GM19395 (cell line): ENCODE data around the gene MEG3.
"Not testable (repeated sequence)": the region's sequence is repeated elsewhere in the genome, so short reads cannot be mapped to it uniquely, and the experiment has no call there.

Experiments used
- ATAC-seq: cut with Tn5 transposase; IDR thresholded peaks from one replicate; pipeline ENCODE4 v1.9.1; 2021; ENCODE audit warnings: mild to moderate bottlenecking, moderate library complexity; ENCODE audit not compliant: unreplicated experiment

MEG3 gene

DNA sequence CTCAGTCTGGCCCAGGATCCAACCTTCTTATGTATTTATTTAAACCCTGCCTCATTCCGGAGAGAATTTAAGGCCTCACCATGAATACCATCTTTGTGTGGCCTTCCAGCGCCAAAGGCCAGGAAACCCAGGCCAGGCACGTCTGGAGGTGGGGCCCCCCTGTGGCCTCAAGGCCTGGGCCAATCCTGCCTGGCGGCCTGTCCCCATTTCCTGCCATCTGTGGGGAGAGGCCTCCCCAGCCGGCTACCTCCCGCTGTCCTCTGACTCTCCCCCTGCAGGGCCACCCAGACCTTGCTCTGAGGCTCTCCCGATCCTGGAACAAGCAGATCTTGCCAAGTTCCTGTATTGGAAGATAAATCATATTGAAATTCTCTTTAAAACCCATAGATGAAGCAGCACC, 37.4 kb upstream of the MEG3 start:
- no peak for ATAC-seq

DNA sequence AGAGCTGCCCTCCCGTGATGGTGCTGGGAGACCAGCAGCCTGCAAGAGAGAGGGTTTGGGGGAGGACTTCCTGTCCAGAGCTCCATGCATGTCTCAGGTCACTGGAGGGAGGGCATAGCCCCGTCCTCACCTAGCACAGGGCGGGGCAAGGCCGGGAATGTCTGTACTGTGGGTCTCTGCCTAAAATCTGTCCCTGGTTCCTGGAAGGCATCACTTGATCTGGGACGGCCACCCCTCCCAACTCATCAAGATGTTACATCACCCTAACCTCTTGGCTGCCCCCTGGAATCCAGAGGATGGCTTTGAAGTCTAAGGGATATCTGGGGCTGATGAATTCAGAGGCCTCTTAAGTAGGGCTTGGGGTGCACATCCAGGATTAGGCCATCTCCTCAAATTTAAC, 37.0 kb upstream of the MEG3 start:
- ATAC-seq = no peak

DNA sequence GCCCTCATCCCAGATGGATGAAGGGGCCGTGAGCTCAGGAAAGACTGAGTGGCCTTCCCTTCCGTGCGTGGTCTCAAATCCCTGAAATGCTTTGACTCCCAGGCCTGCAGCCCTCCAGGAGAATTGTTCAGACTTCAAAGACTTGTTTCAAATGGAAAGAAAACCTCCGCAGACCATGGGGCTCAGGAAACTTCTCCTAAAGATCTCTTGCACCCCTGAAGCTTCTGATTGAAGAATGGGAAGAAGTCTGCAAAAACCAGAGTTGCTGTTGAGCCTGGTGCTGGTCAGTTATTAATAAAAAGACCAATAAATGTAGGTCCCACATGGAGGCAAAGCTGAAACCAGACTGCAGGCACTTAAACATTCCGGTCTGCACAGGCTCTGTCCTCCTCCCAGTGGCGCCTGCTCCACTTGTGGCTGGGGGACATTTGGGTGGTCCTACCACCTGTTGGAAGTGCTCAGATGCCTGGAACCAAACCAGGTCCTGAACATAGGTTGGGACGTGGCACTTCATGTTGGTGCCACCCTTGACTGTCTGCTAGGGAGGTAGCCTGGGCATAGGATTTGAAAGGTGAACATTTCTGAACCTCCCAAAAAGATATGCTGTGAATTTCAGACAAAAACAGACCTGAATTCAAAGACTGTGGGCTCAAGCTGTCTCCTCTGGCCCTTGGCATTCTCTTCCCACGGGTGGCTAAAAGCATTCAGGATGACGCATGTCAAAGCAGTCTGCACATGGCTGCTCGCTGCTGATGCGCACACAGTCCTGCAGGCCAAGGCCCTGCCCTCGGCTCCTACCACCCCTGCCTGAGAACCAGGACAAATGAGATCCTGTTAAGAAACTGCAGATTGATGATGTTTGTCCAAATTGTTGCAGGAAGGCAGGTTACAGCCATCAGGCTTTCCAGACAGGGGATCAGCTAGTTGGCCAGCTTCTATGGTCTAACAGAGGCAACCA, 36.2 kb upstream of the MEG3 start:
- no peak for ATAC-seq

DNA sequence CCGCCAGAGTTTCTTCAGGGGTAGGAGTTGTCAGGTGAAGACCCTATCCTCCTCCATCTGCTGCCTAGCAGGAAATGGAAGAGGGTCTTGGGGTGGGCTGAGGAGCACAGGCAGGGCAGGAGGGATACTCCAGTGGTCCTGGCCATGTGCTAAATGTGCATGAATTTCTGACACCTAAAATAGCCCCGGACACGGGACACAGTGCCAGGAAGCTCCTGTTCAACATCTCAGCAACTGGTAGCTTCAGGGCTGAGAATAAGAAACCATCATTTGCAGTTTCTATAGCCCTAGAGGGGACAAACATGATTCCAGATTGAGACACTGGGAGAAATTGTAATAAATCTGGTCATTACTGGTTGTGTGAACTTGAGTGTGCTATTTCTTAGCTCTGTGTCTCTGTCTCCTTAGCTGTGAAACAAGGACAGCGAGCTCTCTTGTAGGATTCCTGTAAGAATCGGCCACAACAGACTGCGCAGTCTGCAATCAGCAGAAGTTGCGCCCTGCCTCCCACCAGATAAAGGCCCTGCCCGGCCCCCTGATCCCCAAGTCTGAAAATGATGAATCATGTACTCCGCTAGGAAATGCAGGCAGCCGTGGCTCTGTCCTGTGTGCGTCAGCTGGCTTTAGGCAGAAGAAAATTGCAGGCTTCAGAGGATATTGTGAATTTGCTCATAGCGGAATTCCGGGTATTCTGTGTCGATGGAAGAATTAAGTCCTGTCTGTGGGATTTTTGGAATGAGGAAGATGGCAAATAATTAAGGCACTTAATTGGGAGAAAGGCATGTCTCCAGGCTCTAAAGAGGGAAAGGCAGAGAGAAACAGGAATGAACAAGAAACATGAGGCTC, 35.2 kb upstream of the MEG3 start:
- no peak for ATAC-seq

DNA sequence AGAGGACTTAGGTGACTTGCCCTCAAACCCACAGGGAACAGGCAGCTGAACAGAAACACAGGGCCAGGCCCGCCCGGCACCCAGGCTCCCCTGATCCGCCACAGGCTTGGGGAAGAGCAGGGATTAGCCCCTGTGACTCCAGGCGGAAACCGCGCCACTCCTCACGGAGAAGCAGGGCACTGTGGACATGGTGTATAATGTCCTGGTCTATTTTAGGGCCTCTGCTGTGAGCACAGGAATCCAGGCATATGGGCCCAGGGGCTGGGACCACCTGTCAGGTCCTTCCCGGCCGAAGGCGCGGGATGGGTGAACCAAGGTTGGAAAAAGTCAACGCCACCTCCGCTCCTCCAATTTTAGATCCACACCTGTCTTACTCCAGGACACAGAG, 34.6 kb upstream of the MEG3 start:
- no peak for ATAC-seq

DNA sequence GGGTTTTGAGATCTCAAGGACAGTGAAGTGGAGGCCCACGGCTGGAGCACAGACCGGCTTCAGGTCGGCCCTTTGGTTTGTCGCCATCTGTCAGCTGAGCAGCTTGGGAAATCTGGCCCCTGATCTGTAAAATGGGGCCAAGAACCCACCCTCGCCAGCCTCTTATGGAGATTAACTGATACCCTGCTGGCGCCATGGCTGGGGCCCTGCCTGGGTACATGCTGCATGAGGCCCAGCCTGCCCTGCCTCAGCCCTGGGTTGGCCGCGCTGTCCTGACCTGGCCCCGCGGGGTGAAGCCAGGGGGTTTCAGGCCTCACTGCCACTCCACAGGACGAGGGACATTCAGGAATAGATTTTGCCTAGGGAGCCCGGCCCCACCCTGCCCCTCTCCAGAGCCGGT, 33.9 kb upstream of the MEG3 start:
- ATAC-seq = no peak

DNA sequence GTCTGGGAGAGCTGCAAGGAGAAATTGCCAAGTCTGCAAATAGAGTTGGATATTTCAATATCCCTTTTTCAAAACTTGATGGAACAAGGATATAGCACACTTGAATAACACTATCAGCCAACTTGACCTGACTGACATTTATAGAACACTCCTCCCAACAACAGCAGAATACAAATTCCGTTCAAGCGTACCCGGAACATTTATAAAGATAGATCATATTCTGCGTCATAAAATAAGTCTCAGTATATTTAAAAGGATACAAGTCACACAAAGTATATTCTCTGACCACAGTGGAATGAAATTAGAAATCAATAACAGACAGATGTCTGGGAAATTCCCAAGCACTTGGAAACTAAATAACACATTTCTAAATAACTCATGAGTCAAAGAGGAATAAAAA, 29.0 kb upstream of the MEG3 start:
- ATAC-seq = no peak

DNA sequence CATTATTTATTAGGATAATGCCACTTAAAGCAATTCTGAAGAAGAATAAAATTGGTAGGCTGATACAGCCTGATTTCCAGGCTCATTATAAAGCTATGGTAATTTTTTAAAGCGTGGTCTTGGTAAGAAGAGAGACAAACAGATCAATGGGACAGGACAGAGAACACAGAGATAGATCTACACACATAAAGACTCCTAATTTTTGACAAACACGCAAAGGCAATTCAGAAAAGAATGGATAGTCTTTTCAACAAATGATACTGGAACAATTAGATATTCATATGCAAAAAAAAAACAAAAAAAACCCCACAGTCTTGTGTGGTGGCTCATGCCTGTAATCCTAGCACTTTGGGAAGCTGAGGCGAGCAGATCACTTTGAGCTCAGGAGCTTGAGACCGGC, 25.9 kb upstream of the MEG3 start:
- ATAC-seq = no peak

DNA sequence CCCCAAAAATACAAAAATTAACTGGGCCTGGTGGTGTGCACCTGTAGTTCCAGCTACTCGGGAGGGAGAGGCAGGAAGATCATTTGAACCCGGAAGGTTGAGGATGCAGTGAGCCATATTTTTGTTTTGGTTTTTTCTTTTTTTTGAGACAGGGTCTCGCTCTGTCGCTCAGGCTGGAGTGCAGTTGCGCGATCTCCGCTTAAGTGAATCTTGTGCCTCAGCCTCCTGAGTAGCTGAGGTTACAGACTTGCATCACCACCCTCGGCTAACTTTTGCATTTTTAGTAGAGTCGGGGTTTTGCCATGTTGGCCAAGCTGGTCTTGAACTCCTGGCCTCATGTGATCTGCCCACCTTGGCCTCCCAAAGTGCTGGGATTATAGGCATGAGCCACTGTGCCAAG, 24.5 kb upstream of the MEG3 start:
- not testable (repeated sequence) for ATAC-seq

DNA sequence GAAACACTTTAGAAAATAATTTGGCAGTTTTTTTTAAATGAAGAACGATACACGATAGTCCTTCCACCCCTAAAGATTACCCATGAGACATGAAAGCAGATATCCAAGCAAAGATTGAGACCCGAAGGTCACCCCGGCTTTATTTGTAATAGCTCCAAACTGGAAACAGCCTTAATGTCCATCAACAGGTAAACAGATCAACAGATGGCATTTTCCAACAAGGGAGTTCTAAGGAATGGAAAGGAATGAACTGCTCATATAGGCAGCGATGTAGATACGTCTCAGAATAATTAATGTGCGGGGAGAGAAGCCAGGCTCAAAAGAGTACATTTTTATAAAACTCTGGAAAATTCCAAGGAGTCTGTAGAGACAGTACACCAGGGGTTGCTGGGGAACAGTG, 23.7 kb upstream of the MEG3 start:
- ATAC-seq = no peak

DNA sequence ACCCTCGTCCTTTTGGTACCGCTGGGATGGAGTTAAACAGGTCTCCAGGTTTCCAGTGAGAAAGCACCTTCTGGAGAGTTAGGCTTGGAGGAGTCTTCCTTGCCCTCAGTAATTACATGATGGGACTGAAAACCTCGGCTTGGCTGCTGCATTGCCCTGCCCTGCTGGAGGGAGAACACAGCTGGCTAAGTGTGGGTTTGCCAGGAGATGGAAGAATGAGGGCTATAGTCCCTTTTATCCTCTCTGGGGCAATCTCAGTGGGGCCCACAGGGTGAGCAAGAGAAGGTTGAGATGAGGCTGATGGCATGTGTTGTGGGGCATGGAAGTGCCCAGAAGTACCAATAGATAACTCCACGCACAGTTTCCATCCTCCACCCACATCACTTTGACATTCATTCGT, 23.2 kb upstream of the MEG3 start:
- no peak for ATAC-seq

DNA sequence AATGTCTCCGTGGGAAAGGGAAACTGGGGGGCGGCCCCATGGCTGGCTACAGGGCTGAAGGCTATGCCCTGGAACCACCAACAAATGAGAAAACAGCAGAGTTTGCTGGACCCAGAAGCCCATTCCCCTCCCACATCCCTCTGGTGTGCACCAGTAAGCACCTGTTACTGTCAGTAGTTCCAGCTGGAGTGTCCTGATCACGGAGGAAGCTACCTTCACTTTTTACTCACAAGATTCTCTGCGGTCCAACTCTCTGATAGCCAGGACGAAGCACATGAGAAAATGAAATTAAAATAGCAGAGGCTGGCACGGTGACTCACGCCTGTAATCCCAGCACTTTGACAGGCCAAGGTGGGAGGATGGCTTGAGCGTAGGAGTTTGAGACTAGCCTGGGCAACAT, 22.7 kb upstream of the MEG3 start:
- no peak for ATAC-seq

DNA sequence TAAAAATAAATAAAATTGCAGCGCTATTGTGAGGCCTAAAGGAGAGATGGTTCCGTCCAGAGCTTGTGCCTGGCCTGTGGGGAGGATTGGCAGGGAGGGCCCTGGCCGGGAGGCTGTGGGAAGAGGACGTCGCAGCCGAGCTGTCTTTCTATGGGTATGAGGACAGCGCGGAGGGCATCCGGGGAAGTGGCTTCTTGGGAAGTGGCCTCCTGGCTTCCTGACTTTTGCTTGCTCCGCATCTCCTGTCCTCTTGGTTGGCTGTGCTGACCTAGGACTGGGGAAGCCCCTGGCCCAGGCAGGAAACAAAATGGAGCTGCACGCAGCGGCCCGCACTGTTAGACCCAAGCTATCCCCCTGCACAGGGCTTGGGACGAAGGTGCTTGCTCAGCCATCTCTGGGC, 22.2 kb upstream of the MEG3 start:
- ATAC-seq = no peak

DNA sequence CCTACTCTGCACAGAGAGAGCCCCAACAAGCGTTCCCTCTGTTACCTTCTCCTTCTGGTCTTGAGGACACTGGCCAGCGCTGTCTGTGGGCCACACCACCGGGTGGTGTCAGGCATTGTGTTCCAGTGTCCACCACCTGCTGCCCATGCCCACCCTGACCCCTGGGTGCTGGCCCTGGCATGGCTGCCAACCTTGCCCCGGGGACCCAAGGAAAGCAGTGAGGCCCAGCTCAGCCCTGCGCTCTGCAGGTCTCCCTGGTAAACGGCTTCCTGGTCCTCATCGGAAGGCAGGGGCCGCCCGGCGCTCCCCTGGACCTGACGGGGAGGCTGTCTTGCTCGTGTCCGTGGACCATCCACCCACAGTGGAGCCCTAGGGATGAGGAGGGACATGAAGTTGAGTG, 21.8 kb upstream of the MEG3 start:
- ATAC-seq = no peak

DNA sequence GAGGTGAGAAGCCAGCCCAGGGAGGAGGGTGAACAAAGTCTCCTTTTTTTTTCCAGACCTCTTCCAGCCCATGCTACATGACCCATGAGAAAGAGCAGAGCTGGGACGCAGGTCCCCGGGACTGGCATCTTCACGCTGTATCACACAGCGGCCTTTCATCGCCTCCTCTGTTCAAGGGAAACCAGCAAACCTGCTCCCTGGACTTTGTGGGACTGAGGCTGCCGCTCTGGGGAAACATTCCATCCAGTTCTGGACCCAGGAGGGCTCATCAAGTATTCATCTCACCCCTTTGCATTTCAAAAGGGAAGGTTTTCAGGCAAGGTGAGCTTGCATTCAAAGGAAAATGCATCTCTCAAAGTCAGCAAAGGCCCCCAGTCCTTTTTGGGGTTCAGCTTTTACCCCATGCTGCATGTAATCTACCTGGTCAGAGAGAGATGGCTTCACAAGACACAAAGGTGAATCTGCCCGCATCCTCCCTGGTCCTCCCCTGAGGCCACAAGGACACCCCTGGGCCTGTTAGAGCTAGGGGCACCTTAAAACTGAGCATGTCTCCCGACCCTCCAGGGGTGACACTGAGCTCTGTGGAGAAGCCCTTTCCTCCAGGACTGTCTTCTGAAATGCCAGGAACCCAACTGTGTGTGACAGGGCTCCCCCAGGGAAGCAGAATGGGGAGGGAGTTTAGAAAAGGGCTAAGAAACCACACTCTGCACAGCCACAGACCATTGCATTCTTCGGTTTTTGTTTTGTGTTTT, 21.2 kb upstream of the MEG3 start:
- ATAC-seq = no peak

DNA sequence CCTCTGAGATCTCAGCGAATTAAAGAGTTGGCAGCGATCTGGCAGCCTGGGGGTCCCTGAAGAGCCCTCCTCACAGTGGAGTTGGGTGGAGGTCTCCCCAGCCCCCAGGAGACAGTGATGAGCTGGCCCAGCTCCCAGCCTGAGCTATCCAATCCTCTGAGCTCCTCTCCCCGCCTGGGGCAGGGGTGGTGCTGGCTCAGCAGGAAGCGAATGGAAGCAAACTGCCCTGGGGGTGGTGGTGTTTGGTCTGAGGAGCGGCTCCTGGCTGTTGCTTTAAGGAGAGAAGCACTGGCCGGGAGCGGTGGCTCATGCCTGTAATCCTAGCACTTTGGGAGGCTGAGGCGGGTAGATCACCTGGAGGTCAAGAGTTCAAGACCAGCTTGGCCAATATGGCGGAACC, 19.5 kb upstream of the MEG3 start:
- ATAC-seq = no peak

DNA sequence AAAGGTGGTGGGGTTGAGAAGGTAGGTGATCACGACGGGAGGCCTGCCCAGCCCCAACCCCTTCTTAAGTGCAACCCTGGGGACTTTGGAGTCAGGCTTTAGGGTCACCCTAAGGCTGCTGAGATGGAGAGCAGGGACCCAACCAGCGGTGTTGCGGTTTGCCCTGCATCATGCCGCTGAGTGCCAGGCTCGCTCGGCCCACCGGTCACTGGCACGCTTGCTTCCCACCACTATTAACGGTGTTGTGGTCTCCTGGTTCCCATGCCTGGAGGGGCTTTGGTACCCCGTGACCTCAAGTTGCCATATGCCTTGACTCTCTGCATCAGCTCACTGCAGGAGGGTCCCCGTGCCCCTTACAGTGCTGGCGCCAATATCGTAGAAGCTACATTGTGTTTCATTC, 18.4 kb upstream of the MEG3 start:
- no peak for ATAC-seq

DNA sequence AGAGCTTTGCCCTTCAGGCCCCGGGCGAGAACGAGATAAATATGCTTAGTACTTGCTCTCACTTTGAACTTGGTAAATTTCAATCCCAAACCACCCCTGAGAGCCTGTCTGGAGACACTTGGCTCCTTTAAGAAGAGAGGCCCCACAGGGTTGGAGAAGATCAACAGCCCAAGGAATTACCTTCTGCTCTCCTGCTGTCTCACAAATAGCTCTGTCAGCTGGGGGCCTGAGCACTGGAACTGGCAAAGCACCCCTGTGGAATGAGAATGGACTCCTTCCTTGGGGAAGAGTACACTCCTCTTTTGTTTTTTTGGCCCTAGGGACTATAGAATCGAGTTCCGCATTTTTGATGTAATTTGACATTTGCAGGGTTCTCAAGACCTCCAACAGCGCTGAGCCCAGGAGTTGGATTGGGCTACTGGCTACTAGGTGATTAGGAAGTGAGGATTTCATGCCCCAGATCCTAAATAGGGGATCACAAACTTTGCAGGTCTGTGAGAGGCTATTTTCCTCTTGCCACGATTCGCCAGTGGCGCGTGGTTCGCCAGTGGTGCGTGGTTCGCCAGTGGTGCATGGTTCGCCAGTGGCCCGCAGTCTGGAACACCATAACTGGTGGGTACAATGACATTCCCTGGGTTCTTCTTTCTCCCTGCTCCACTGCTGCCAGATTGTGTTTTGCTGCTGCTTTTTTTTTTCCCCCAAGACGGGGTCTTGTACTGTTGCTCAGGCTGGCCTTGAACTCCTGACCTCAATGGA, 17.8 kb upstream of the MEG3 start:
- no peak for ATAC-seq

DNA sequence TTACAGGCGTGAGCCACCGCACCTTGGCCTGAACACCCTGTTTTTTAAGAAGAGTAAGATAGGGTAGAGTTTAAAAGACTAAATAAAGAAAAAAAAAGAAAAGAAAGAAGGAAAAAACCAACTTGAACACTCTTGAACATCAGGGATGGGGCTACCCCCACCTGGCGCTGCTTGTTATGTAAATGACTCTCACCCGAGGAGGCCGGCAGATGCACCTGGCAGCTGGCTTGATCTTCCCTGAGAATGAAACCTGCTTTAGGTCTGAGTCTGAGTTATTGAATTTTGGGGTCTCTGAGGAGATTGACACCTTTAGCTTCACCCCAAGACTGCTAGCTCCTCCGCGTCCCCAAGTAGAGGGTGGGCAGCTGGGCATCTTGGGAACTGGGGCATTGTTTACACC, 15.5 kb upstream of the MEG3 start:
- ATAC-seq = no peak

DNA sequence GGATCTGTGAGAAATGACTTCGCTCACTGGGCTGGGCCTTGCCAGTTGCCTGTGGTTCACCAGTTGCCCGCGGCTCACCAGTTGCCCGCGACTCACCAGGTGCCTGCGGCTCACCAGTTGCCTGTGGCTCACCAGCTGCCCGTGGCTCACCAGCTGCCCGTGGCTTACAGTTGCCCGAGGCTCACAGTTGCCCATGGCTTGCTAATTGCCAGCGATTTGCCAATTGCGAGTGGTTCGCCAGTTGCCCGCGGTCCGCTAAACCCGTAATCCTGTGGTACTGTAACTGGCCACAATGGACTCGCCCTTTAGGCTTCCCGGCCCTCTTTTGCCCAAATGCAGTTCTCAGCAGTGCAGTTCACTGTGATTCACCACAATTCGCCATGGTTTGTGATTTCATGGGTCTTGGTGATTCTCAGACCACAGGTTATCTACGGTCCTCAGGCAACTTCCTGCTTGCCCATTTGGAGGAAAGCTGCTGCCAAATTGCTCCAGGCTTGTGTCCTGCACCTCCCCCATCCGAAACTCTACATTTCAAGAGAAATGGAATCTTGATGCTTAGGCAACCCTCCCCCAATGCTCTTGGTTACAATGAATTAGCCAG, 15.0 kb upstream of the MEG3 start:
- no peak for ATAC-seq
